ENCODE results near the gene CAPN15. TPM values are rescaled to one million over a fixed set of nuclear protein-coding genes. Genes with fewer than 3 reads are reported as not detected.

Gene CAPN15
- total RNA-seq, 4 donors from 2014 or later, result 19.6 to 42.6 (median 29.0) TPM

DNA sequence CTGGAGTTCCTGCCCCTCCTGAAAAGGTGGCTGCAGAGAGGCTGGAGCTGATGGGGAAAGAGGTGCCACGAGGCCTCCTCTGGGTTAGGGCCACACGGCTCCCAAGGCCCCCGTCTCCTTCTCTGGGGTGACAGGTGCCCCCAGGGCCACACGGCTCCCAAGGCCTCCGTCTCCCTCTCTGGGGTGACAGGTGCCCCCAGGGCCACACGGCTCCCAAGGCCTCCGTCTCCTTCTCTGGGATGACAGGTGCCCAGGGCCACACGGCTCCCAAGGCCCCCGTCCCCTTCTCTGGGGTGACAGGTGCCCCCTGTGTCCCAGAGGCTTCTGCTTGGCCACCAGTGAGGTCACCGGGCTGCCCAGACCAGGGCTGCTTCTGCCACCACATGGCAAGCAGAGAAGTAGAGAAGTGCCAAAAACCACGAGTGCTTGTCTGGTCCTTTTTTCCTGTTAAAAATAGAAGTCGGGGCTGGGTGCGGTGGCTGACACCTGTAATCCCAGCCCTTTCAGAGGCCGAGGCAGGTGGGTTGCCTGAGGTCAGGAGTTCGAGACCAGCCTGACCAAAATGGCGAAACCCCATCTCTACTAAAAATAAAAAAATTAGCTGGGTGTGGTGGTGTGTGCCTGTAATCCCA is 4.1 kb downstream of the CAPN15 start:
- Histone ChIP-seq H3K27ac (no peak overlapping the region), H3K4me3 (replicated peaks in 1 of 3) (no peak overlapping the region), H3K36me3 (no peaks in the 10 kb centered on the region), H3K27me3 (no peaks in the 10 kb centered on the region), H3K9me3 (no peaks in the 10 kb centered on the region), H3K4me1 (peaks cover 15 to 22% of the 10 kb centered on the region in 2 donors)
- intact Hi-C loops (cut with DNase I), result no loop called here
- no peak for DNase-seq
- TF ChIP-seq, protein P1, sequence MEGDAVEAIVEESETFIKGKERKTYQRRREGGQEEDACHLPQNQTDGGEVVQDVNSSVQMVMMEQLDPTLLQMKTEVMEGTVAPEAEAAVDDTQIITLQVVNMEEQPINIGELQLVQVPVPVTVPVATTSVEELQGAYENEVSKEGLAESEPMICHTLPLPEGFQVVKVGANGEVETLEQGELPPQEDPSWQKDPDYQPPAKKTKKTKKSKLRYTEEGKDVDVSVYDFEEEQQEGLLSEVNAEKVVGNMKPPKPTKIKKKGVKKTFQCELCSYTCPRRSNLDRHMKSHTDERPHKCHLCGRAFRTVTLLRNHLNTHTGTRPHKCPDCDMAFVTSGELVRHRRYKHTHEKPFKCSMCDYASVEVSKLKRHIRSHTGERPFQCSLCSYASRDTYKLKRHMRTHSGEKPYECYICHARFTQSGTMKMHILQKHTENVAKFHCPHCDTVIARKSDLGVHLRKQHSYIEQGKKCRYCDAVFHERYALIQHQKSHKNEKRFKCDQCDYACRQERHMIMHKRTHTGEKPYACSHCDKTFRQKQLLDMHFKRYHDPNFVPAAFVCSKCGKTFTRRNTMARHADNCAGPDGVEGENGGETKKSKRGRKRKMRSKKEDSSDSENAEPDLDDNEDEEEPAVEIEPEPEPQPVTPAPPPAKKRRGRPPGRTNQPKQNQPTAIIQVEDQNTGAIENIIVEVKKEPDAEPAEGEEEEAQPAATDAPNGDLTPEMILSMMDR (IDR thresholded peaks at IDR 0.05), result no peak
- TF ChIP-seq POLR2A (IDR thresholded peaks at IDR 0.05), result no peak
- WGBS, 2 donors, result 94% methylated on average over 14 of the region's 16 CpGs

DNA sequence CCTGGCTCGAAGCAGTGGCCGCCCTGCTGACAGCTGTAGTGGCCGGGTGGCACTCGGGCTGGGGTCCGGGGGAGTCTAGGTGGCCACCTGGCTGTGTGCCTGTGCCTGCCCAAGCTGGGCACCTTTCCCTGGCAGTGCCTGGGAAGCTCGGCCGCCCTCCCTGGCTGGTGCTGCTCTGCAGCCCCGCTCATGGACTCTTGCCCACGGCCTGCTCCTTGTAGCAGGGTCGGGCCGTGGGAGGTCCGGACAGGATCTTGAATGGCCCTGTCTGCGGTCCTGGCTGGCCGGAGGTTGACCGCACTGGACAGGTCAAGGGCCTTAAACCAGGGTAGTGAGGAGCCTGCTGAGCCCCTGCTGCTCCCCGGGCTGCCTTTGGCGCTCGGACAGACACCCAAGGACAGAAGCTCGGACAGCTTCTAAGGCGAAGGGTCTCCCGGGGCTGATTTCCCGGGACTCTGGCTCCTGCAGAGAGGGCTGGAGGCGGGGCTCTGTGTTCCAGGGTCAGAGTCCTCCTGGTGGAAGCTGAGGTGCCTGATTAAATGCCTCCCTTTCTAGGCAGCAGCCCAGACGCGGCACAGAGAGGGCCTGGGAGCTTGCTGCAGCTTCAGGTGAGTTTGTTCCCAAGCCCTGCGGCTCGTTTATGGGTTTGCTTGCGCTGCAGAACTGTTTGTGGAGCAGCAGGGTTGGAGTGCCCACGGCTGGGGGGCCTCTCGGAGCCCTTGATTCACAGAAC is 6.0 kb downstream of the CAPN15 start:
- no peak for DNase-seq
- no peak overlapping the region for H3K27ac ChIP-seq
- H3K9me3 ChIP-seq, result no peaks in the 10 kb centered on the region
- no peaks in the 10 kb centered on the region for H3K27me3 ChIP-seq
- 80 to 86% methylated on average over 15 to 27 of the region's 30 CpGs for WGBS, 2 donors
- no peak overlapping the region for H3K4me3 ChIP-seq (replicated peaks in 1 of 3)
- TF ChIP-seq POLR2A (IDR thresholded peaks at IDR 0.05), result no peak
- TF ChIP-seq, protein P1 (IDR thresholded peaks at IDR 0.05), result no peak
- peaks cover 9 to 18% of the 10 kb centered on the region in 2 donors for H3K4me1 ChIP-seq
- H3K36me3 ChIP-seq, result no peaks in the 10 kb centered on the region
- intact Hi-C loops (cut with DNase I), result no loop called here

DNA sequence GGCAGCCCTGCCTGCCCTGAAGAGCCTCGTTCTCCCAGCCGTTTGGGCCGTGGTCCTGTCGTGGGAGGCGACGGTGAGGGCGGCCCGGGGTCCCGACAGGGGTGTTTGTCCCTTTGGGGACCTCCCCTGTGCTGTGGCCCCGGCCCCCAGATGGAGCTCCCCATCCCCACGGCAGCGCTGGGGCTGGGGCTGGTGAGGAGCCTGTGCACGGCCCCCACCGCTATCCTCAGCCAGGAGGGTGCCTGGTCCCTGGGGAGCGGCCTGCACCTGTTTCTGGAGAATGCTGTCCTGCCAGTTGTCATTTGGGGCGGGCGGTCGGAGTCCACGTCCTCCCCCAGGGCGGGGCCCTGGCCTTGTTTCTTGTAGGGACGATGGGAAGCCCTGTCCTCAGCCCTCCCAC is 6.6 kb downstream of the CAPN15 start:
- Histone ChIP-seq H3K27ac (no peak overlapping the region), H3K4me1 (peaks cover 3 to 12% of the 10 kb centered on the region in 2 donors), H3K4me3 (replicated peaks in 1 of 3) (no peak overlapping the region), H3K27me3 (no peaks in the 10 kb centered on the region), H3K36me3 (no peaks in the 10 kb centered on the region), H3K9me3 (no peaks in the 10 kb centered on the region)
- 74 to 94% methylated on average over 7 to 10 of the region's 21 CpGs for WGBS, 2 donors
- DNase-seq, result no peak
- TF ChIP-seq POLR2A (IDR thresholded peaks at IDR 0.05), result no peak
- TF ChIP-seq, protein P1 (IDR thresholded peaks at IDR 0.05), result no peak
- intact Hi-C loops (cut with DNase I), result no loop called here

DNA sequence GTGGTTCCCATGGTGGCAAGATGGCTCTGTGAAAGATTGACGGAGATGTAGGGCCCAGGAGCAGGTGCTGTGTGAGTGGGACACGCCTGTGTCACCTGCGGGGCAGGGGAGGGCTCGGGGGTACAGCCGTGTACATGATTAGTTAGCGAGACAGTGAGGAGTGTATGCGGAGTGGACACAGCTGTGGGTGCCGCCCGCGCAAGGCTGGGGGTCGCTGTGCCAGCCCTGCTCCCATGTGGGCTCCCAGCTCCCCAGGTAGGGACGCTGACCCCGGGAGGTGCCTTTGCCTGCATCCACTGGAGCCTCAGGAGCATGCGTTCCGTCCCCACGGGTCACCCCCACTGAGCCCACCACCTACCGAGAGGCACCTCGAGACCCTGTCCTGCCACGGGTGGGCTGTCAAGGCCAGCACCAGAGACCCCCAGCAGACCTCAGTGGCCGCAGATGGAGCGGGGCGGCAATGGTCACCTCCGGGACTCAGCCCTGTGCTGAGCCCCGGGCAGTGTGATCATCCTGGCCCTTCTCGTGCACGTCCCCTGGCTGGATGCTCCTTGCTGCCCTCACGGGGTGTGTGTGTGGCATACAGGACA is 7.4 kb downstream of the CAPN15 start:
- TF ChIP-seq POLR2A (IDR thresholded peaks at IDR 0.05), result no peak
- TF ChIP-seq, protein P1 (IDR thresholded peaks at IDR 0.05), result no peak
- Histone ChIP-seq H3K27me3 (no peaks in the 10 kb centered on the region), H3K4me1 (peaks cover 0 to 4% of the 10 kb centered on the region in 2 donors), H3K4me3 (replicated peaks in 1 of 3) (no peak overlapping the region), H3K9me3 (no peaks in the 10 kb centered on the region), H3K36me3 (no peaks in the 10 kb centered on the region), H3K27ac (no peak overlapping the region)
- 92 to 95% methylated on average over 10 to 15 of the region's 27 CpGs for WGBS, 2 donors
- no peak for DNase-seq
- intact Hi-C loops (cut with DNase I), result no loop called here

All from thyroid gland (tissue), 4 donors.